Fibroblast of skin of scalp (primary cell): Measurements from ENCODE around the gene BTN3A1.
"Not testable (repeated sequence)": the region's sequence is repeated elsewhere in the genome, so short reads cannot be mapped to it uniquely, and the experiment has no call there.

Source experiments
- DNase-seq: peaks from one replicate; pipeline ENCODE4 v3.0.0-alpha.2; 2013

BTN3A1 gene

GRCh38 chr6:26445934-26446667 lies 44.0 kb downstream of the BTN3A1 start:
- DNase-seq: no peak

DNA sequence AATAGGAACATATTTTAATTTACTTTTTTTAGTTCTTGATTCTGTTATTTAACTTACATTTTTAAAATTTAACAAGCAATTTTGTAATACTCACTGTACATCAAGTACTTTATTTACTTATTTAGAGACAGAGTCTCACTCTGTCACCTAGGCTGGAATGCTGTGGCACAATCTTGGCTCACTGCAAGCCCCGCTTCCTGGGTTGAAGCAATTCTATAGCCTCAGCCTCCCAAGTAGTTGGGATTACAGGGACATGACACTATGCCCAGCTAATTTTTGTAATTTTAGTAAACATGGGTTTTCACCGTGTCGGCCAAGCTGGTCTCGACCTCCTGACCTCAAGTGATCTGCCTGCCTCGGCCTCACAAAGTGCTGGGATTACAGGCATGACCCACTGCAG lies 45.2 kb downstream of the BTN3A1 start:
- no peak for DNase-seq

DNA sequence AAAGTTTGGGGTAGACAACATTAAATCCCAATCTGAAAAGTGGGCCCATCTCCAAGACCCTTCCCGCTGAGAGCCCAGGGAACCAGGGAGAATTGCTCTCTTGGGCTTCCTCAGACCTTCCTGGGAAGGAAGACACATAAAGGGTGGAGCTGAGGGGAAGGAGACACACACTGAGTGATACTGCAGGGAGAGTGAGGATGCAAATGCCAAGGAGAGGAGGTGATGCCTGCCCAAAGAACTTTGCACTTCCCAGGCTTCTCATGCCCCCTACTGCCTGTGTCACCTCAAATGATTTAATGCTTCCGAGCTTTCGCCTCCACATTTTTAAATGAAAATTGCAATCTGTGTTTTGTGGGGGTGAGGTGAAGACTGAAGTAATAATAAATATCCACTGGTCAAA lies 48.2 kb downstream of the BTN3A1 start:
- no peak for DNase-seq

- no peak for DNase-seq
Measured at GRCh38 chr6:26452631-26453235, 50.7 kb downstream of the BTN3A1 start.

DNA sequence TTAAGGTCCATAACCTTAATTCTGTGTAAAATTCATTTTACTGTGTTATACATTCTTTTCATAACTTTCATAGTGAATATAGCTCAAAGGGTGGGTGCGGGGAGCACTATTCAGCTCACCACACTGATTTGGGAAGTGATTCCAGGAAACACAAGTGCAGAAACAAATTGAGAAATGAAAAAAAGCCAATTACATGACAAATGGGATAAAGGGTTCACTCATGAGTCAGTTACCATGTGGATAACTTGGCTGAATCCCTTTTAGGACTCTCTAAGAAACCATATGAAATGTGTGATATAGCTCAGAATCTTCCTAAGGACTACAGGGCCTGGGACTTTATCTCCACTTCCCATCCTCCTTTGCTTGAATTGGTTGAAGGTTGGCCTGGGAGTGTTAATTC lies 52.6 kb downstream of the BTN3A1 start:
- peak; percentile 46 for DNase-seq

DNA sequence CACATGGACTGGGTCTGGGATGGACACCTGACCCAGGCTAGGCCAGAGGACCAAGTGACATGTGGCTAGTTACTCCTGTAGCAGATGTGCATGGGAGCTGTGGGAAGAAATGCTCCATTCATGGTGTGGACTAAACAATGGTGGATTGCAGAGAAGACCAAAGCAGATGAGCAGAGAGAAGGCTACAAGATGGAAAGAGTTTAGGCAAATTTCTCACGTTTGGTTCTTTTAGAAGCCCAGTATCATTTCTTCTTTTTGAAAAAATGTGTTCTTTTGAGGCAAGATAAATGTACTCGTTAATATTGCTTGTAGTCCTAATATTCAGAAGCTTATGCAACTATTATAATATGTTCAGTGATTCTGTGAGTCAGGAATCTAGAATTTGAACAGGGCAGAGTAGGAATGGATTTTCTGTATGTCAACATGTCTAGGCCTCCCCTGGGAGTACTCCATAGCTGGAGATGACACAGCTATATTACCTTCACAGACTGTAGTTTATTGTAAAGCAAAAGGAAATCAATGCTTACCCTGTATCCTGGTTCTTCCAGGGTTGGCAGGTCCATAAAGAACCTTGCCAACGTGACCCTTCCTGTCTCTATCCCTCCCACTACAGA lies 53.4 kb downstream of the BTN3A1 start:
- peak; percentile 76 for DNase-seq

DNA sequence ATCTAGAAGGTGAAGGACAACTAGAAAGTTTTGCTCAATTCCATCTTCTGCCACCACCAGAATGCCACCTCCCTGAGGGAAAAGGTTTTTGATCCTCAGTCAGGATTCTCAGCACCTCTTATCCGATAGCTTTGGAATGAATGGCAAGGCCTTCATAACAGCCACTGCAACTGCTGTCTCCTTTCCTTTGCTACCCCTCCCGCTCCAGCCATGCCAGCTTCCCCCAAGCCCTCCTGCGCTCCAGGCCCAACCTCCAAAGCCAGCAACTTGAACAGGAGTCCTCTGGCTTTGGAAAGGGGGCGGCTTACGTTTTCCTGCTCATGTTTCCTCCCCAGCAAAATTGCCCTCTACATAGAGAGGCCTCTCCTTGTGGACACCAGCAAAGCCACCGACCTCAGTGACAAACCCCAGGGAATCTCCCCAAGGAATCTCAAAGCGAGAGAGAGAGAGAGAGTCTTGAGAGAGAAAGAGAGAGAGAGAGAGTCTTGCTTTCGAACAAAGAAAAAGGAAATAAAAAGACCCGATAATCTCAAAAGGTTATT lies 55.3 kb downstream of the BTN3A1 start:
- DNase-seq: no peak

GRCh38 chr6:26457806-26458688 lies 56.0 kb downstream of the BTN3A1 start, which contains the start of gene BTN2A1:
Gene BTN2A1, plus strand, starts transcription at chr6:26457955. Its CDS starts 682 bp downstream, at chr6:26458637.
- peak; percentile 94 for DNase-seq

GRCh38 chr6:26459023-26459810 lies 57.1 kb downstream of the BTN3A1 start:
- no peak for DNase-seq

GRCh38 chr6:26461353-26461752 lies 59.3 kb downstream of the BTN3A1 start:
- DNase-seq: not testable (repeated sequence)

DNA sequence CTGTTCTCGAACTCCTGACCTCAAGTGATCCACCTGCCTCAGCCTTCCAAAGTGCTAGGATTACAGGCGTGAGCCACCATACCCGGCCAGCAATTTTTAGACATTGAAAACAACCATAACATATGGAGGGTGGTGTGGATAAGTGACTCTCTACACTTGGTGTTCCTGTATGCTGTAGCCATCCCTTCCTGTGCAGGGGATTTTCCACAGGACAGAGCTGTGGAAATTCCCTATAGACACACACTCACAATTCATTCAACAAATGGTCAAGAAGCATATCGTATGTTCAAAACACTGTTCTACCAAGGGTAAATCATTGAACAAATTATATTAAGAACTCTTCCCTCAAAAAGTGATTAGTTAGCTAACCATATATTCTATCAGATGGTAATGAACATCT lies 61.9 kb downstream of the BTN3A1 start:
- no peak for DNase-seq

DNA sequence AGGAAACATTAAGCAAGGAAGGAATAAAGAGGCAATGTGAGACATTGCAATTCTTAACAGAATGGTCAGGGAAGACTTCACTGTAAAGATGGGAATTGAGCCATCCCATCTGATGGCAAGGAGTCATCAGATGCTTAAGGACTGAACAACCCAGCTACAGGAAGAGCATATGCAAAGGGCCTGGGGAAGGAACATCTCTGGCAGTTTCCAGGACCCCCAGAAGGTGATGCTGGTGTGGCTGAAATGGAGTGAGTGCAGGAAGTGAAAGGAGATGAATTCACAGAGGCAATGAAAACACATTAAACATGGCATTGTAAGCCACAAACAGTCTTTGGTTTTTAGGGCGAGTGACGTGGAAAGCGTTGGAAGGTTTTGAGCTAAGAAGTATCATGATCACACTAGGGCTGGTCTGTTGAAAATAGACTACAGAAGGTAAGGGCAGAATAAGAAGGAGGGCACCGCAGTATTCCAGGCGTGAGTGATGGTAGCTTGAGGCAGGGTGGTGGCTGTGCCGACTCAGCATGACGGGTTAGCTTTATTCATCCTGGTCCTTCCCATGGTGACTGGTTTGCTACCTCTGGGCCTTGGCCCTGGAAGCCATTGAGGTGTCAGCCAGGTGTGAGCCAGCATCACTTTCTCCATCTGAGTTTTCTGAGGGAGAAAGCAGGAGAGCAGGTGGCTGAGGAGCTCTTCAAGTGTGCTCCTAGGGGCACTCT lies 62.5 kb downstream of the BTN3A1 start:
- DNase-seq: no peak
